22Rv1 (cell line): ENCODE data around the gene TPCN2.

ENCODE experiments used
- ZFX ChIP-seq: fragments of 450-650 bp; IDR thresholded peaks from 2 replicates; pipeline ENCODE4 v1.6.1; 2017; ENCODE audit warnings: antibody characterized with exemption, borderline replicate concordance
- TF ChIP-seq, protein P1 (sequence below): fragments of 450-650 bp; IDR thresholded peaks from 2 replicates; pipeline ENCODE4 v1.5.1; 2017; ENCODE audit warnings: mild to moderate bottlenecking

DNA sequence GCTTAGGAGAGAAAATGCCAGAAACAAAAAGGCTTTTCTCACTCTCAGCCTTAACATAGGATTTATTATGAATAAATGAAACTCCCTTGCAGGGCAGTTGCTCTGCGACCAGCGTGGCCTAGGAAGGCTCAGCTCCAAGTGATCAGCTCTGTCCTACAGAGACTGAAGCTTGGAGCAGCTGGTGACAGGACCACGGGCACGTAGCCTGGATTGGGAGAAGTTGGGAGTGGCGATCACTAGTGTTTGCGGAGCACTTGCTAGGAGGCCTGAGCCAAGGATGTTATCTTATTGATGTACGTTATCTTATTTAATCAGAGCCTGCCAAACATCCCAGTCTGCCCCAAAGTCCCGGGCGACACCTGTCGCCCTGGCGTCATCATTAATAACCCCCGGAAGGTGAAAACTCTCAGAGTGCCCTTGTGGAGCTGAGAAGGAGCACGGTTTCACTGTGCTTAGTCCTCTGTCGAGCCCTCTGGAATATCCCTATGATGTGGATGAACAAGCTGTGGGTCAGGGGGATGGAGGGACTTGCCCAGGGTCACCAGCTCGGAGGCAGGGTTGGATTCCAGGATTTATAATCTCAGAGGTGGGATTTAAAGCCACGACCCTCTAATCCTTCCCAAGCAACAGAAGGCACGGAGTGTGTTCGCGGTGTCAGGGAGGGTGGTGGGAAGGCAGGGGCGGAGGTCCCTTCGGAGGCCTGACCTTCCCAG lies 66.2 kb downstream of the TPCN2 start:
- TF ChIP-seq, protein P1, sequence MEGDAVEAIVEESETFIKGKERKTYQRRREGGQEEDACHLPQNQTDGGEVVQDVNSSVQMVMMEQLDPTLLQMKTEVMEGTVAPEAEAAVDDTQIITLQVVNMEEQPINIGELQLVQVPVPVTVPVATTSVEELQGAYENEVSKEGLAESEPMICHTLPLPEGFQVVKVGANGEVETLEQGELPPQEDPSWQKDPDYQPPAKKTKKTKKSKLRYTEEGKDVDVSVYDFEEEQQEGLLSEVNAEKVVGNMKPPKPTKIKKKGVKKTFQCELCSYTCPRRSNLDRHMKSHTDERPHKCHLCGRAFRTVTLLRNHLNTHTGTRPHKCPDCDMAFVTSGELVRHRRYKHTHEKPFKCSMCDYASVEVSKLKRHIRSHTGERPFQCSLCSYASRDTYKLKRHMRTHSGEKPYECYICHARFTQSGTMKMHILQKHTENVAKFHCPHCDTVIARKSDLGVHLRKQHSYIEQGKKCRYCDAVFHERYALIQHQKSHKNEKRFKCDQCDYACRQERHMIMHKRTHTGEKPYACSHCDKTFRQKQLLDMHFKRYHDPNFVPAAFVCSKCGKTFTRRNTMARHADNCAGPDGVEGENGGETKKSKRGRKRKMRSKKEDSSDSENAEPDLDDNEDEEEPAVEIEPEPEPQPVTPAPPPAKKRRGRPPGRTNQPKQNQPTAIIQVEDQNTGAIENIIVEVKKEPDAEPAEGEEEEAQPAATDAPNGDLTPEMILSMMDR, result no peak
- TF ChIP-seq ZFX, result no peak
